Tibial artery (tissue), 4 donors: ENCODE measurements around the gene GRAMD2B.
A peak's percentile ranks its signal among the peaks of the same experiment; 100 is the strongest.

Experiments used
- DNase-seq, 2 donors: peaks; one replicate each; pipeline ENCODE4 v3.0.0-alpha.2; 2019
- H3K27ac ChIP-seq, 2 donors: fragments of 200-600 bp; sonication (generic) in 1 of 2; 1 replicate in 1 of 2; 2 replicates in 1 of 2; pipeline ENCODE4 v1.5.1; 2018 to 2019; ENCODE audit warnings: mild to moderate bottlenecking in 1 of 2
- H3K27me3 ChIP-seq, 2 donors: fragments of 200-600 bp; sonication (generic) in 1 of 2; one replicate each; pipeline versions ENCODE4 v1.5.1 to v1.6.0; 2016 to 2019
- H3K36me3 ChIP-seq, 3 donors: fragments of 200-600 bp; sonication (generic) in 2 of 3; one replicate each; pipeline ENCODE4 v1.5.1; 2016 to 2019; ENCODE audit warnings: mild to moderate bottlenecking in 2 of 3
- H3K4me1 ChIP-seq, 4 donors: fragments of 200-600 bp; sonication (generic) in 2 of 4; 1 replicate in 3 of 4; 2 replicates in 1 of 4; pipeline ENCODE4 v1.5.1; 2016 to 2019
- H3K4me3 ChIP-seq, 2 donors: fragments of 200-600 bp; sonication (generic) in 1 of 2; 1 replicate in 1 of 2; 2 replicates in 1 of 2; pipeline ENCODE4 v1.5.1; 2018 to 2019; ENCODE audit warnings: mild to moderate bottlenecking in 2 of 2
- H3K9me3 ChIP-seq, 3 donors: fragments of 200-600 bp; sonication (generic) in 1 of 3; one replicate each; pipeline ENCODE4 v1.5.1; 2016 to 2019
- intact Hi-C: fragments of 100-400 bp; cut with DNase I; formaldehyde crosslinking; loops from one replicate; pipeline ENCODE4 v1.15.0; 2023; ENCODE audit warnings: low total_unique reads
- TF ChIP-seq, protein P1 (sequence below), 2 experiments: fragments of 200-600 bp in 1 of 2; fragments of 450-650 bp in 1 of 2; IDR thresholded peaks; one replicate each; pipeline ENCODE4 v1.5.1; 2017 to 2019; ENCODE audit warnings: antibody characterized with exemption in 2 of 2, mild to moderate bottlenecking in 1 of 2, moderate library complexity in 1 of 2

Gene GRAMD2B

DNA sequence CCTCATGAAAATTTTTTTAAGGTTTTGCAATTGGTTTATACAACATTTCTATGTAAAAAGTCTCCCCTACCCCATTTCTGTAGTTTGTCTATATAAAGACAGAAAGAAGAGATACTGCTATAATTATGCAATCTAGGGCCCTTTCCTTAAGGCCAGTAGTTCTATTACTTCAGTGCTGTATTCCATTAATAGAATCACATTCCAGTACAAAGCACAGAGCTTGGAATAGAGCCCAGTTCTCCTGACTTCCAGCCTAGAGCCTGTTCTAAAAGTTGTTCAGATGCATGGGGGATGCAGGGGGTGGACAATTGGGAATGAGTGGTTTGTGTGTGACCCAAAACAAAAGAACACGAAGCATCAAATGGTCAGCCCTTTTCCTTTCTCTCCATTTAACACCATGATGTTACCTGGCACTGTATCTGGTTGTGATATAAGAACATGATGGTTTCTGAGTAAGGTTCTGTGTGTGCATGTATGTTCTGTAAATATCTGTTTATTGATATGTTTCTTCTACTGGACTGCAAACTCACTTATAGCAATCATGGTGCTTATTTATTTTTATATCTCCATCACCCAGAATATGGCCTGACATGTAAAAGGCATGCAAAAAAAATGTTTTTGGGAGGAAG, 8.2 kb upstream of the GRAMD2B start:
- Histone ChIP-seq H3K4me3 (peak overlapping the region in 1 of 2 donors; percentile 7), H3K9me3 (no peaks in the 10 kb centered on the region), H3K27me3 (no peaks in the 10 kb centered on the region), H3K36me3 (no peaks in the 10 kb centered on the region), H3K27ac (peak overlapping the region; percentile 68 to 75), H3K4me1 (peaks cover 0 to 55% (median 24%) of the 10 kb centered on the region in 4 donors)
- DNase-seq: peak in 1 of 2 donors; percentile 59
- intact Hi-C loops: no loop called here
- TF ChIP-seq, protein P1, sequence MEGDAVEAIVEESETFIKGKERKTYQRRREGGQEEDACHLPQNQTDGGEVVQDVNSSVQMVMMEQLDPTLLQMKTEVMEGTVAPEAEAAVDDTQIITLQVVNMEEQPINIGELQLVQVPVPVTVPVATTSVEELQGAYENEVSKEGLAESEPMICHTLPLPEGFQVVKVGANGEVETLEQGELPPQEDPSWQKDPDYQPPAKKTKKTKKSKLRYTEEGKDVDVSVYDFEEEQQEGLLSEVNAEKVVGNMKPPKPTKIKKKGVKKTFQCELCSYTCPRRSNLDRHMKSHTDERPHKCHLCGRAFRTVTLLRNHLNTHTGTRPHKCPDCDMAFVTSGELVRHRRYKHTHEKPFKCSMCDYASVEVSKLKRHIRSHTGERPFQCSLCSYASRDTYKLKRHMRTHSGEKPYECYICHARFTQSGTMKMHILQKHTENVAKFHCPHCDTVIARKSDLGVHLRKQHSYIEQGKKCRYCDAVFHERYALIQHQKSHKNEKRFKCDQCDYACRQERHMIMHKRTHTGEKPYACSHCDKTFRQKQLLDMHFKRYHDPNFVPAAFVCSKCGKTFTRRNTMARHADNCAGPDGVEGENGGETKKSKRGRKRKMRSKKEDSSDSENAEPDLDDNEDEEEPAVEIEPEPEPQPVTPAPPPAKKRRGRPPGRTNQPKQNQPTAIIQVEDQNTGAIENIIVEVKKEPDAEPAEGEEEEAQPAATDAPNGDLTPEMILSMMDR (IDR thresholded peaks at IDR 0.05): no peak

DNA sequence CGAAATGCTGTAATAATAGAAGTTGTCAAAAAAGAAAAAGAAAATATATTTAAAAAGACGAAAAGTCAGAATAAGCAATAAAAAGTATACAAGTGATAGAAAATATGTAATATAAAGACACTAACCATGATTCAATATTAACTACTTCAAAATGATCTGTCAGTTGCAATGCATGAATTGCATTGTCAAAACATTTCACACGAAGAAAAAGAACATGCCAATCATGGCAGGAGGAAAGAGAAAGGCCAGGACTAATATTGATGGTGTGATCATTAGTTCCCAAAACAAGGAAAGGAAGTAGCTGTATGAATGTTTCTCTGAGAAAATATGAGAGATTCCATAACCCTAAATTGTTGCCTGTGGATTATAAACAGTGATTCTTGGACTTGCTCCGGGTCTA, 7.4 kb upstream of the GRAMD2B start:
- Histone ChIP-seq H3K36me3 (no peaks in the 10 kb centered on the region), H3K4me1 (peaks cover 0 to 55% (median 24%) of the 10 kb centered on the region in 4 donors), H3K9me3 (no peaks in the 10 kb centered on the region), H3K4me3 (peak overlapping the region in 1 of 2 donors; percentile 7), H3K27me3 (no peaks in the 10 kb centered on the region), H3K27ac (peak overlapping the region; percentile 68 to 75)
- TF ChIP-seq, protein P1 (IDR thresholded peaks at IDR 0.05): no peak
- no peak for DNase-seq
- intact Hi-C loops: no loop called here

DNA sequence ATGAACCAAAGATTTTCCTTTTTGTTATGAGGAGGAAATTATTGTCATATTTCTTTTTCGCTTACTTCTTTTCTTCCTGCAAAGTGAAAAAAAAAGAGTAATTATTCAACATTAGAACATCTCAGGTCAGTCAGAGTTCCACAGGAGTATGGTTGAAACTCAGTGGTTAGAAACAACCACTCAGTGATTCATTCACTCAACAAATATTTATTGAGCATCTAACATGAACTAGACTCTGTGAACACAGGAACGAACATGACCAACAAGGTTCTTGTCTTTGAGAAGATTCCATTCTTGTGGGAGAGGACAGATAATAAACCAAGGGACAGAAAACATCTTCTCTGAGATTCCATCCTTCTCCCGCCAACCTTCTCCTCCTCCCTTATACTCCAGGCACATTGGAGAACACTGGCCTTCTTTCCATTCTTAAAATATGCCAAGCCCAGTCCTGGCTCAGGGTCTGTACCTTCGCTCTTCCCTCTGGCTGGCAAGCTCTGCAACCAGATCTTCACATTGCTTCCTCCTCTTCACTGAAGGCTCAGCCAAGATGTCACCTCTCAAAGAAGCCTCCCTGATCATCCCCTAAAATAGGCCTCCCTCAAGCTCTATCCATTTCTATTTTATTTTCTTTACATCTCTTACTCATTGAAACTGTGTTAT, 6.8 kb upstream of the GRAMD2B start:
- H3K27me3 ChIP-seq: no peaks in the 10 kb centered on the region
- intact Hi-C loops: no loop called here
- TF ChIP-seq, protein P1 (IDR thresholded peaks at IDR 0.05): peak in 1 of 2 experiments; percentile 23
- peak overlapping the region; percentile 68 to 75 for H3K27ac ChIP-seq
- H3K4me3 ChIP-seq: no peak overlapping the region
- DNase-seq: no peak
- no peaks in the 10 kb centered on the region for H3K36me3 ChIP-seq
- no peaks in the 10 kb centered on the region for H3K9me3 ChIP-seq
- H3K4me1 ChIP-seq: peaks cover 0 to 55% (median 24%) of the 10 kb centered on the region in 4 donors

DNA sequence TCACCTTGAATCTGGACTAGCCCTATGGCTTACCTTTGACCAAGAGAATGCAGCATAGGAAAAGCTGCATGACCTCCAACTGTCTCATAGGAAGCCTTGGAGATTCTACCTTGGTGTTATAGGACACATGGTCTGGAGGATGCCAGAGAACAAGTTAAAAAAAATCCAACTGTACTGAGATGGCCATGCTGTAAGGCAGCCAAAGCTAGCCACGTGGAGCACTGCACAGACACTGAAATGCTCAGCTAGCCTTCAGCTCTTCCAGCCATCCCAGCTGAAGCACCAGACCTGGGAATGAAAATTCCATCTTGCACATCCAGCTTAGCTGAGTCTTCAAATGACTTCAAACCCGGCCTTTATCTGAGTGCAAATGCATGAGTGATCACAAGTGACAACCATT, 6.0 kb upstream of the GRAMD2B start:
- TF ChIP-seq, protein P1 (IDR thresholded peaks at IDR 0.05): no peak
- intact Hi-C loops: no loop called here

DNA sequence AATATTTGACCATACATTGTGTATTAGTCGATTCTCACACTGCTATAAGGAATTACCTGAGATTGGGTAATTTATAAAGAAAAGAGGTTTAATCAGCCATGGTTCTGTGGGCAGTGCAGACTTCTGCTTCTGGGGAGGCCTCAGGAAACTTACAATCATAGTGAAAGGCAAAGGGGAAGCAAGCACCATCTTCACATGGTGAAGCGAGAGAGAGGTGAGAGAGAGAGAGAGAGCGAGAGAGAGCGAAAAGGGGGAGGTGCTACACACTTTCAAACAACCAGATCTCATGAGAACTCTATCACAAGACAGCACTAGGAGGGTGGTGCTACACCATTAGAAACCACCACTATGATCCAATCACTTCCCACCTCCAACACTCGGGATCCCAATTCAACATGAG, 4.1 kb upstream of the GRAMD2B start:
- intact Hi-C loops: no loop called here
- no peaks in the 10 kb centered on the region for H3K9me3 ChIP-seq
- no peak overlapping the region for H3K4me3 ChIP-seq
- no peaks in the 10 kb centered on the region for H3K36me3 ChIP-seq
- H3K4me1 ChIP-seq: peaks cover 0 to 40% (median 26%) of the 10 kb centered on the region in 4 donors
- TF ChIP-seq, protein P1 (IDR thresholded peaks at IDR 0.05): no peak
- no peak for DNase-seq
- no peak overlapping the region for H3K27ac ChIP-seq
- H3K27me3 ChIP-seq: no peaks in the 10 kb centered on the region

More for the DNA sequence above, 6.0 kb upstream of the GRAMD2B start:
- H3K36me3 ChIP-seq: no peaks in the 10 kb centered on the region
- H3K4me3 ChIP-seq: no peak overlapping the region
- H3K27ac ChIP-seq: peak overlapping the region; percentile 68 to 75
- peaks cover 0 to 53% (median 24%) of the 10 kb centered on the region in 4 donors for H3K4me1 ChIP-seq
- H3K27me3 ChIP-seq: no peaks in the 10 kb centered on the region
- H3K9me3 ChIP-seq: no peaks in the 10 kb centered on the region
- no peak for DNase-seq
